GM23338 (cell line): ENCODE data around the gene CDC42BPA. TPM values are rescaled to one million over a fixed set of nuclear protein-coding genes. Genes with fewer than 3 reads are reported as not detected.

Experiments
- ATAC-seq: fragments of 200-7000 bp; cut with Tn5 transposase; 3 replicates; pipeline ENCODE4 v1.9.1; 2020
- DNase-seq: peaks from one replicate; pipeline ENCODE4 v3.0.0-alpha.2; 2015; ENCODE audit warnings: low spot score
- H2AFZ ChIP-seq: fragments of 200-600 bp; sonication (generic); 2 replicates; pipeline ENCODE4 v1.8.0; 2016; ENCODE audit warnings: antibody characterized with exemption, mild to moderate bottlenecking, moderate library complexity
- H3F3A ChIP-seq: fragments of 200-600 bp; sonication (generic); replicated peaks from 2 replicates; pipeline ENCODE4 v1.8.0; 2017; ENCODE audit warnings: antibody characterized with exemption, mixed run types, low read depth
- H3K27ac ChIP-seq: fragments of 200-600 bp; sonication (generic); 2 replicates; pipeline ENCODE4 v1.6.1; 2016; ENCODE audit warnings: low read depth
- H3K27me3 ChIP-seq: fragments of 200-600 bp; sonication (generic); 2 replicates; pipeline ENCODE4 v1.8.0; 2016; ENCODE audit warnings: mild to moderate bottlenecking, mixed run types, moderate library complexity; ENCODE audit not compliant: insufficient read depth
- H3K36me3 ChIP-seq: fragments of 200-600 bp; sonication (generic); 2 replicates; pipeline ENCODE4 v1.8.0; 2016; ENCODE audit warnings: mild to moderate bottlenecking; ENCODE audit not compliant: insufficient read depth
- H3K4me1 ChIP-seq: fragments of 200-600 bp; sonication (generic); 2 replicates; pipeline ENCODE4 v1.8.0; 2016; ENCODE audit warnings: mild to moderate bottlenecking, moderate library complexity; ENCODE audit not compliant: insufficient read depth
- H3K4me2 ChIP-seq: fragments of 200-600 bp; sonication (generic); 2 replicates; pipeline ENCODE4 v1.7.1; 2017; ENCODE audit warnings: mixed run types
- H3K4me3 ChIP-seq: fragments of 200-600 bp; sonication (generic); 2 replicates; pipeline ENCODE4 v1.6.1; 2016; ENCODE audit warnings: mixed run types
- H3K79me2 ChIP-seq: fragments of 200-600 bp; sonication (generic); replicated peaks from 2 replicates; pipeline ENCODE4 v1.8.0; 2017; ENCODE audit warnings: mild to moderate bottlenecking; ENCODE audit not compliant: insufficient read depth
- H3K9me2 ChIP-seq: fragments of 200-600 bp; sonication (generic); 2 replicates; pipeline ENCODE4 v1.8.0; 2017; ENCODE audit not compliant: insufficient read depth
- H4K20me1 ChIP-seq: fragments of 200-600 bp; sonication (generic); replicated peaks from 2 replicates; pipeline ENCODE4 v1.8.0; 2017; ENCODE audit warnings: mild to moderate bottlenecking; ENCODE audit not compliant: insufficient read depth
- H3K27ac Mint-ChIP-seq: 2 replicates; pipeline ENCODE4 v1.8.0; 2020; ENCODE audit warnings: inconsistent platforms, mild to moderate bottlenecking, moderate library complexity, mixed read lengths
- H3K27me3 Mint-ChIP-seq: 3 replicates; pipeline ENCODE4 v1.8.0; 2022; ENCODE audit warnings: low read depth, mild to moderate bottlenecking, moderate library complexity, mixed read lengths, inconsistent platforms; ENCODE audit not compliant: insufficient read depth, poor library complexity
- H3K36me3 Mint-ChIP-seq: 3 replicates; pipeline ENCODE4 v1.8.0; 2021; ENCODE audit warnings: low read depth, mild to moderate bottlenecking, inconsistent platforms, moderate library complexity, mixed read lengths
- H3K4me1 Mint-ChIP-seq: 3 replicates; pipeline ENCODE4 v1.8.0; 2020; ENCODE audit warnings: mild to moderate bottlenecking, inconsistent platforms, mixed read lengths
- H3K4me3 Mint-ChIP-seq: 3 replicates; pipeline ENCODE4 v1.8.0; 2021; ENCODE audit warnings: moderate library complexity, mild to moderate bottlenecking, inconsistent platforms, mixed read lengths
- H3K9me3 Mint-ChIP-seq: 3 replicates; pipeline ENCODE4 v1.8.0; 2020; ENCODE audit warnings: moderate library complexity, mild to moderate bottlenecking, inconsistent platforms, mixed read lengths
- CREB1 ChIP-seq: fragments of 250-450 bp; sonication (Bioruptor Pico); IDR thresholded peaks from 2 replicates; pipeline ENCODE4 v1.5.0; 2020; ENCODE audit warnings: low read depth, mild to moderate bottlenecking, moderate library complexity
- EZH2 ChIP-seq: fragments of 200-600 bp; sonication (generic); IDR thresholded peaks from one replicate; pipeline ENCODE4 v1.8.0; 2017; ENCODE audit warnings: antibody characterized with exemption, mild to moderate bottlenecking, low read depth; ENCODE audit not compliant: unreplicated experiment
- JUNB ChIP-seq: IDR thresholded peaks from one replicate; pipeline ENCODE4 v1.6.1; 2016; ENCODE audit warnings: antibody characterized with exemption; ENCODE audit not compliant: unreplicated experiment
- NANOG ChIP-seq: IDR thresholded peaks from 2 replicates; pipeline ENCODE4 v1.6.1; 2016; ENCODE audit warnings: antibody characterized with exemption, borderline replicate concordance
- POLR2AphosphoS5 ChIP-seq: IDR thresholded peaks from 2 replicates; pipeline ENCODE4 v1.6.1; 2016; ENCODE audit warnings: antibody characterized with exemption, low read depth
- STAT1 ChIP-seq: IDR thresholded peaks from one replicate; pipeline ENCODE4 v1.6.1; 2016; ENCODE audit warnings: antibody characterized with exemption; ENCODE audit not compliant: unreplicated experiment
- ZNF331 ChIP-seq: fragments of 250-450 bp; sonication (Bioruptor Pico); IDR thresholded peaks from 2 replicates; pipeline ENCODE4 v1.5.0; 2020; ENCODE audit warnings: low read depth, mild to moderate bottlenecking, moderate library complexity
- ZNF462 ChIP-seq: fragments of 250-450 bp; sonication (Bioruptor Pico); IDR thresholded peaks from 2 replicates; pipeline ENCODE4 v1.5.0; 2020; ENCODE audit warnings: mild to moderate bottlenecking, moderate library complexity
- polyA plus RNA-seq: library from polyadenylated mRNA; unstranded; fragments of >200 nt; fragmentation: Nextera tagmentation; extraction: Ambion mirVana; gene quantifications from 2 replicates; pipeline ENCODE4 v1.2.1, GENCODE V29; 2016
- total RNA-seq: library from RNA; depleted of rRNA; stranded (reverse); fragments of >200 nt; shearing (Covaris generic); gene quantifications from 2 replicates; pipeline ENCODE4 v1.2.3, GENCODE V29; 2014
- TF ChIP-seq, protein P1 (sequence below): IDR thresholded peaks from one replicate; pipeline ENCODE4 v1.6.1; 2018; ENCODE audit warnings: antibody characterized with exemption; ENCODE audit not compliant: unreplicated experiment
- TF ChIP-seq, protein P2 (sequence below): IDR thresholded peaks from 2 replicates; pipeline ENCODE4 v1.6.1; 2016; ENCODE audit warnings: antibody characterized with exemption

CDC42BPA gene
- total and polyA plus RNA-seq, 2 experiments from 2014 or later: 17.7 to 40.1 TPM

DNA sequence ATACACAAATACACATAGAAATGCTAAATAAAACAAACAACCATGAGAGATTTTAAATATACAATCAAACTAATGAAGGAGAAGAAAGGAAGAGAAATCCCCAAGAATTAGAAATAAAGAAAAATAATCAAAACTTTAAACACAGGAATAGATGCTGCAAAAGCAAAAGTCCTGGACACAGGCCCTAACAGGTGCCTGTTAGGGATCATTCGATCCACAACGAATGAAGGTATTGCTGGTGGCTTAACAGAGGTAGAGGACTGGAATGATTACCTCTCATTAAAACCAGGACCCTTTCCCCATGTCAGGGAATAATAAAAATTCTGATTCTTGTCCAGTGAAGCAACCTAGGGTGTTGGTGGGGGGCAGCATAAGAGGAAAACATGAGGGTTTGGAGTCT lies 56.8 kb downstream of the CDC42BPA start:
- H3K4me2 ChIP-seq: no peak overlapping the region
- H3F3A ChIP-seq: no peaks in the 10 kb centered on the region
- no peak overlapping the region for H2AFZ ChIP-seq
- no peaks in the 10 kb centered on the region for H3K9me3 Mint-ChIP-seq
- no peaks in the 10 kb centered on the region for H3K27me3 Mint-ChIP-seq
- no peak overlapping the region for H3K4me3 ChIP-seq
- TF ChIP-seq STAT1 (no peak), CREB1 (CRISPR knock-in tag) (no peak)
- H3K4me1 Mint-ChIP-seq: peaks cover 21% of the 10 kb centered on the region
- no peaks in the 10 kb centered on the region for H3K36me3 ChIP-seq
- H3K27ac ChIP-seq: no peak overlapping the region
- H3K9me2 ChIP-seq: no peaks in the 10 kb centered on the region
- no peak overlapping the region for H3K27ac Mint-ChIP-seq
- H3K36me3 Mint-ChIP-seq: no peaks in the 10 kb centered on the region
- H3K4me3 Mint-ChIP-seq: no peak overlapping the region
- peaks cover 94% of the 10 kb centered on the region for H3K79me2 ChIP-seq
- ATAC-seq (no peak), DNase-seq (no peak)
- H3K27me3 ChIP-seq: no peaks in the 10 kb centered on the region
- peaks cover 16% of the 10 kb centered on the region for H4K20me1 ChIP-seq
- peaks cover 23% of the 10 kb centered on the region for H3K4me1 ChIP-seq

- Histone ChIP-seq H3K79me2 (peaks cover 94% of the 10 kb centered on the region), H3K27ac (no peak overlapping the region), H3K4me3 (no peak overlapping the region), H3K27me3 (no peaks in the 10 kb centered on the region), H3F3A (no peaks in the 10 kb centered on the region), H3K36me3 (no peaks in the 10 kb centered on the region), H4K20me1 (peaks cover 18% of the 10 kb centered on the region), H3K9me2 (no peaks in the 10 kb centered on the region), H3K4me1 (peaks cover 23% of the 10 kb centered on the region), H3K4me2 (no peak overlapping the region), H2AFZ (no peak overlapping the region)
- H3K36me3 Mint-ChIP-seq: no peaks in the 10 kb centered on the region
- no peak for ATAC-seq
- no peak overlapping the region for H3K27ac Mint-ChIP-seq
- H3K9me3 Mint-ChIP-seq: no peaks in the 10 kb centered on the region
- H3K27me3 Mint-ChIP-seq: no peaks in the 10 kb centered on the region
- no peak for DNase-seq
- peaks cover 17% of the 10 kb centered on the region for H3K4me1 Mint-ChIP-seq
- no peak overlapping the region for H3K4me3 Mint-ChIP-seq
- TF ChIP-seq POLR2AphosphoS5: no peak
- TF ChIP-seq, protein P1, sequence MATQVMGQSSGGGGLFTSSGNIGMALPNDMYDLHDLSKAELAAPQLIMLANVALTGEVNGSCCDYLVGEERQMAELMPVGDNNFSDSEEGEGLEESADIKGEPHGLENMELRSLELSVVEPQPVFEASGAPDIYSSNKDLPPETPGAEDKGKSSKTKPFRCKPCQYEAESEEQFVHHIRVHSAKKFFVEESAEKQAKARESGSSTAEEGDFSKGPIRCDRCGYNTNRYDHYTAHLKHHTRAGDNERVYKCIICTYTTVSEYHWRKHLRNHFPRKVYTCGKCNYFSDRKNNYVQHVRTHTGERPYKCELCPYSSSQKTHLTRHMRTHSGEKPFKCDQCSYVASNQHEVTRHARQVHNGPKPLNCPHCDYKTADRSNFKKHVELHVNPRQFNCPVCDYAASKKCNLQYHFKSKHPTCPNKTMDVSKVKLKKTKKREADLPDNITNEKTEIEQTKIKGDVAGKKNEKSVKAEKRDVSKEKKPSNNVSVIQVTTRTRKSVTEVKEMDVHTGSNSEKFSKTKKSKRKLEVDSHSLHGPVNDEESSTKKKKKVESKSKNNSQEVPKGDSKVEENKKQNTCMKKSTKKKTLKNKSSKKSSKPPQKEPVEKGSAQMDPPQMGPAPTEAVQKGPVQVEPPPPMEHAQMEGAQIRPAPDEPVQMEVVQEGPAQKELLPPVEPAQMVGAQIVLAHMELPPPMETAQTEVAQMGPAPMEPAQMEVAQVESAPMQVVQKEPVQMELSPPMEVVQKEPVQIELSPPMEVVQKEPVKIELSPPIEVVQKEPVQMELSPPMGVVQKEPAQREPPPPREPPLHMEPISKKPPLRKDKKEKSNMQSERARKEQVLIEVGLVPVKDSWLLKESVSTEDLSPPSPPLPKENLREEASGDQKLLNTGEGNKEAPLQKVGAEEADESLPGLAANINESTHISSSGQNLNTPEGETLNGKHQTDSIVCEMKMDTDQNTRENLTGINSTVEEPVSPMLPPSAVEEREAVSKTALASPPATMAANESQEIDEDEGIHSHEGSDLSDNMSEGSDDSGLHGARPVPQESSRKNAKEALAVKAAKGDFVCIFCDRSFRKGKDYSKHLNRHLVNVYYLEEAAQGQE: no peak
- no peak for TF ChIP-seq NANOG
- TF ChIP-seq STAT1: no peak
- TF ChIP-seq JUNB: no peak
- TF ChIP-seq CREB1 (CRISPR knock-in tag): no peak
- no peak for TF ChIP-seq ZNF462 (CRISPR knock-in tag)
- TF ChIP-seq, protein P2, sequence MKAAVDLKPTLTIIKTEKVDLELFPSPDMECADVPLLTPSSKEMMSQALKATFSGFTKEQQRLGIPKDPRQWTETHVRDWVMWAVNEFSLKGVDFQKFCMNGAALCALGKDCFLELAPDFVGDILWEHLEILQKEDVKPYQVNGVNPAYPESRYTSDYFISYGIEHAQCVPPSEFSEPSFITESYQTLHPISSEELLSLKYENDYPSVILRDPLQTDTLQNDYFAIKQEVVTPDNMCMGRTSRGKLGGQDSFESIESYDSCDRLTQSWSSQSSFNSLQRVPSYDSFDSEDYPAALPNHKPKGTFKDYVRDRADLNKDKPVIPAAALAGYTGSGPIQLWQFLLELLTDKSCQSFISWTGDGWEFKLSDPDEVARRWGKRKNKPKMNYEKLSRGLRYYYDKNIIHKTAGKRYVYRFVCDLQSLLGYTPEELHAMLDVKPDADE: no peak
- TF ChIP-seq ZNF331 (CRISPR knock-in tag): no peak
- TF ChIP-seq EZH2: no peak
Observed at GRCh38 chr1:227260433-227260832, 57.9 kb downstream of the CDC42BPA start.
